IMR-90 (cell line): ENCODE data around the gene MTMR2. TPM values are rescaled to one million over a fixed set of nuclear protein-coding genes. Genes with fewer than 3 reads are reported as not detected.

Source experiments
- ATAC-seq: fragments of 200-7000 bp; cut with Tn5 transposase; 2 replicates; pipeline ENCODE4 v1.9.1; 2020; ENCODE audit warnings: low read depth, mild to moderate bottlenecking, moderate library complexity
- BruUV-seq: library from RNA; stranded (reverse); fragments of 400-500 nt; replicated peaks from 2 replicates; lab custom pipeline; 2021; lab: Mats Ljungman, UMichigan
- CTCF ChIA-PET: fragments of 300-600 bp; formaldehyde crosslinking; extraction: SDS; loops from one replicate; lab custom pipeline; 2021; ENCODE audit warnings: antibody characterized with exemption; lab: Yijun Ruan, JAX
- POLR2A ChIA-PET: fragments of 300-600 bp; sonication (Branson Sonifier 250); formaldehyde crosslinking; loops from one replicate; lab custom pipeline; 2022; ENCODE audit warnings: antibody characterized with exemption; ENCODE audit not compliant: unreplicated experiment; lab: Charles Lee
- DNase-seq: peaks from one replicate; pipeline ENCODE4 v3.0.0; 2013
- H2AFZ ChIP-seq: replicated peaks from 2 replicates; pipeline ENCODE3; 2013; ENCODE audit warnings: low read length, mild to moderate bottlenecking; ENCODE audit not compliant: poor library complexity
- H2AK5ac ChIP-seq: 2 replicates; pipeline ENCODE4 v1.6.1; 2013; ENCODE audit warnings: low read depth, low read length, inconsistent platforms
- H2AK9ac ChIP-seq: replicated peaks from 2 replicates; pipeline ENCODE3; 2013; ENCODE audit warnings: mild to moderate bottlenecking, low read depth, low read length, moderate library complexity; ENCODE audit not compliant: poor library complexity
- H2BK120ac ChIP-seq: 2 replicates; pipeline ENCODE4 v1.6.1; 2013; ENCODE audit warnings: low read depth, low read length, inconsistent platforms
- H2BK15ac ChIP-seq: 3 replicates; pipeline ENCODE4 v1.6.1; 2013; ENCODE audit warnings: low read depth, low read length, inconsistent platforms
- H2BK20ac ChIP-seq: 2 replicates; pipeline ENCODE4 v1.6.1; 2013; ENCODE audit warnings: low read depth, mild to moderate bottlenecking, inconsistent platforms, low read length, moderate library complexity
- H2BK5ac ChIP-seq: 2 replicates; pipeline ENCODE4 v1.6.1; 2013; ENCODE audit warnings: mild to moderate bottlenecking, low read depth, low read length, inconsistent platforms; ENCODE audit not compliant: poor library complexity, severe bottlenecking
- H3K14ac ChIP-seq: replicated peaks from 2 replicates; pipeline ENCODE4 v1.6.1; 2013; ENCODE audit warnings: low read depth, low read length, inconsistent platforms
- H3K18ac ChIP-seq: 2 replicates; pipeline ENCODE4 v1.6.1; 2013; ENCODE audit warnings: low read depth, low read length, control low read depth
- H3K23ac ChIP-seq: 2 replicates; pipeline ENCODE4 v1.6.1; 2013; ENCODE audit warnings: low read depth, low read length, inconsistent platforms
- H3K27ac ChIP-seq: 2 replicates; pipeline ENCODE4 v1.5.1; 2013; ENCODE audit warnings: mild to moderate bottlenecking, control low read depth, low read length; ENCODE audit not compliant: insufficient read depth
- H3K27me3 ChIP-seq: 2 replicates; pipeline ENCODE4 v1.6.1; 2013; ENCODE audit warnings: low read length; ENCODE audit not compliant: control insufficient read depth, insufficient read depth
- H3K36me3 ChIP-seq: 2 replicates; pipeline ENCODE4 v1.6.1; 2013; ENCODE audit warnings: low read length, mixed read lengths; ENCODE audit not compliant: control insufficient read depth, insufficient read depth
- H3K4ac ChIP-seq: 2 replicates; pipeline ENCODE4 v1.6.1; 2013; ENCODE audit warnings: low read depth, low read length, inconsistent platforms
- H3K4me1 ChIP-seq: 2 replicates; pipeline ENCODE4 v1.6.1; 2013; ENCODE audit warnings: low read length, mixed read lengths; ENCODE audit not compliant: control insufficient read depth, insufficient read depth
- H3K4me2 ChIP-seq: 2 replicates; pipeline ENCODE4 v1.6.1; 2013; ENCODE audit warnings: low read depth, mild to moderate bottlenecking, control low read depth, low read length, moderate library complexity
- H3K4me3 ChIP-seq: 2 replicates; pipeline ENCODE4 v1.5.1; 2013; ENCODE audit warnings: low read depth, mild to moderate bottlenecking, control low read depth, low read length, moderate library complexity; ENCODE audit not compliant: insufficient read depth
- H3K56ac ChIP-seq: 2 replicates; pipeline ENCODE4 v1.6.1; 2013; ENCODE audit warnings: low read length, inconsistent platforms; ENCODE audit not compliant: insufficient read depth; ENCODE audit errors: extremely low read depth
- H3K79me1 ChIP-seq, 2 experiments: 2 replicates each; pipeline ENCODE4 v1.6.1; 2013; ENCODE audit warnings: low read length in 2 of 2, inconsistent platforms in 1 of 2, low read depth in 1 of 2
- H3K9ac ChIP-seq: 2 replicates; pipeline ENCODE4 v1.6.1; 2013; ENCODE audit warnings: low read depth, low read length, control low read depth
- H3K9me1 ChIP-seq: 2 replicates; pipeline ENCODE4 v1.6.1; 2013; ENCODE audit warnings: low read length, inconsistent platforms; ENCODE audit not compliant: insufficient read depth
- H3K9me3 ChIP-seq: 2 replicates; pipeline ENCODE4 v1.6.1; 2013; ENCODE audit warnings: low read length; ENCODE audit not compliant: control insufficient read depth, insufficient read depth
- H4K20me1 ChIP-seq: 2 replicates; pipeline ENCODE4 v1.6.1; 2013; ENCODE audit warnings: low read length, inconsistent platforms; ENCODE audit not compliant: insufficient read depth
- H4K5ac ChIP-seq: 2 replicates; pipeline ENCODE4 v1.6.1; 2013; ENCODE audit warnings: mild to moderate bottlenecking, low read depth, low read length, control low read depth
- H4K8ac ChIP-seq, 2 experiments: 2 replicates each; pipeline ENCODE4 v1.6.1; 2013; ENCODE audit warnings: low read depth in 2 of 2, low read length in 2 of 2, control low read depth in 1 of 2, inconsistent platforms in 1 of 2
- H4K91ac ChIP-seq: 2 replicates; pipeline ENCODE4 v1.6.1; 2013; ENCODE audit warnings: low read depth, low read length, inconsistent platforms; ENCODE audit not compliant: insufficient read depth
- BHLHE40 ChIP-seq: fragments of 150-350 bp; IDR thresholded peaks from 2 replicates; pipeline ENCODE4 v1.6.1; 2016; ENCODE audit warnings: mild to moderate bottlenecking, low read depth, low read length
- CEBPB ChIP-seq: IDR thresholded peaks from 2 replicates; pipeline ENCODE4 v1.6.1; 2012; ENCODE audit warnings: low read depth, low read length, improper control_type of control experiment
- CTCF ChIP-seq: conservative IDR thresholded peaks from 2 replicates; pipeline ENCODE4 v1.5.1; 2012; ENCODE audit warnings: mild to moderate bottlenecking, low read depth, low read length, improper control_type of control experiment
- ELK1 ChIP-seq: fragments of 150-350 bp; IDR thresholded peaks from 2 replicates; pipeline ENCODE4 v1.6.1; 2016; ENCODE audit warnings: low read depth, mild to moderate bottlenecking, low read length, moderate library complexity, borderline replicate concordance
- FOS ChIP-seq: fragments of 150-350 bp; IDR thresholded peaks from 2 replicates; pipeline ENCODE4 v1.6.1; 2016; ENCODE audit warnings: low read depth, low read length
- MAFK ChIP-seq: IDR thresholded peaks from 2 replicates; pipeline ENCODE4 v1.6.1; 2012; ENCODE audit warnings: low read depth, low read length, improper control_type of control experiment
- MAZ ChIP-seq: IDR thresholded peaks from 2 replicates; pipeline ENCODE4 v1.6.1; 2012; ENCODE audit warnings: low read depth, mild to moderate bottlenecking, low read length, improper control_type of control experiment, moderate library complexity, borderline replicate concordance
- MXI1 ChIP-seq: IDR thresholded peaks from 2 replicates; pipeline ENCODE4 v1.6.1; 2012; ENCODE audit warnings: low read depth, mild to moderate bottlenecking, low read length, moderate library complexity, borderline replicate concordance
- RFX5 ChIP-seq: IDR thresholded peaks from 2 replicates; pipeline ENCODE4 v1.8.0; 2012; ENCODE audit warnings: low read depth, mild to moderate bottlenecking, low read length, moderate library complexity
- SMC3 ChIP-seq: fragments of 150-350 bp; IDR thresholded peaks from 2 replicates; pipeline ENCODE4 v1.6.1; 2016; ENCODE audit warnings: low read depth, mild to moderate bottlenecking, antibody characterized with exemption, low read length, moderate library complexity
- WGBS, 2 experiments: methylation state at CpG; one replicate each; pipeline versions ENCODE4 v1.1.5 to v1.1.7; 2013; ENCODE audit warnings: missing lambda C conversion rate in 2 of 2; ENCODE audit not compliant: insufficient read length in 1 of 2; ENCODE audit errors: extremely low coverage in 2 of 2; 5-methylcytosine and 5-hydroxymethylcytosine counted together
- dilution Hi-C: fragments of 300-500 bp; cut with HindIII; formaldehyde crosslinking; loops from one replicate; pipeline ENCODE4 v1.14.3; 2018; ENCODE audit warnings: low sequenced_read_pairs; ENCODE audit not compliant: unreplicated experiment
- in situ Hi-C: fragments of 300-500 bp; cut with MboI; formaldehyde crosslinking; loops from 3 replicates; pipeline ENCODE4 v1.14.3; 2019; ENCODE audit warnings: low sequenced_read_pairs, inconsistent platforms, mixed read lengths
- intact Hi-C: fragments of 100-400 bp; cut with micrococcal nuclease; formaldehyde crosslinking; loops from 2 replicates; pipeline ENCODE4 v1.10.0; 2022
- polyA plus RNA-seq, 3 experiments: library from polyadenylated mRNA; depleted of rRNA; stranded (reverse); fragments of >200 nt; gene quantifications; 2 replicates each; pipeline ENCODE4 v1.2.3, GENCODE V29; 2012; ENCODE audit warnings: low replicate concordance in 1 of 3
- total RNA-seq: library from RNA; depleted of rRNA; stranded (reverse); fragments of >200 nt; gene quantifications from 2 replicates; pipeline ENCODE4 v1.2.3, GENCODE V29; 2012

Gene MTMR2
- total and polyA plus RNA-seq, 2 of the 4 experiments (the other 2 are of a cell fraction), result 16.6 to 30.6 TPM

DNA sequence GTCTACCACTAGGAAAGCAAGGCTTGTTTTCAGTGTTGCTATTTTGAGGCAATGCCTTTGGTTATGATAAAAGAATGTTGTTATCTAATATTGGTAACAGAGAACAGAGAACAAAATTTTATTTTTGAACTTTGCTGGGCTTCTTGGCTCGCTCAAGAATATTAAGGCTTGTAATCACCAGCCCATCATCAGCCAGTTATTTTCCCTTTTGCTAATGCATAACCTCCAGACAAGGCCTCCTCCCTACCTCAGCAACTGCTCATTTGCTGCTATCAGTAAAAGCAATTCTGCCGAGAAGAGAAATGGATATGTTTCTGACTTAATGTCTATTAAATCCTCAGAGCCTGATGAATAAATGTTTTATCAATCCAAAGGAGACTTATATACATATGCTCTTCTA, 8.9 kb downstream of the MTMR2 start:
- H3K4me3 ChIP-seq, result no peak overlapping the region
- H4K20me1 ChIP-seq, result peaks cover 8% of the 10 kb centered on the region; the same call in 1 of the 2 replicates
- peaks cover 23 to 58% of the 10 kb centered on the region in 2 experiments for H3K79me1 ChIP-seq
- in situ Hi-C loops (no loop called here), dilution Hi-C loops (no loop called here), intact Hi-C loops (no loop called here)
- no peaks in the 10 kb centered on the region for H3K27me3 ChIP-seq
- H2AK5ac ChIP-seq, result no peak overlapping the region
- TF ChIP-seq CTCF, result no peak
- TF ChIP-seq MAFK, result no peak
- no peak for TF ChIP-seq ELK1
- no peak for TF ChIP-seq BHLHE40
- no peak for TF ChIP-seq MXI1
- TF ChIP-seq SMC3, result no peak
- no peak for TF ChIP-seq FOS
- TF ChIP-seq RFX5, result no peak
- no peak for TF ChIP-seq CEBPB
- no peak for TF ChIP-seq MAZ
- no peak overlapping the region for H3K56ac ChIP-seq
- H2AFZ ChIP-seq, result no peak overlapping the region
- H4K5ac ChIP-seq, result no peak overlapping the region
- WGBS, 2 experiments, result no CpG with 5 or more reads among the region's 2 CpGs
- no peak overlapping the region for H2AK9ac ChIP-seq
- H3K4me1 ChIP-seq, result peaks cover 9% of the 10 kb centered on the region; the same call in 1 of the 2 replicates
- no TSS peak for BruUV-seq
- no peak overlapping the region for H3K18ac ChIP-seq
- H2BK5ac ChIP-seq, result no peak overlapping the region
- H3K23ac ChIP-seq, result no peak overlapping the region
- H3K4ac ChIP-seq, result no peak overlapping the region
- no peaks in the 10 kb centered on the region for H3K36me3 ChIP-seq
- no peak overlapping the region for H3K27ac ChIP-seq
- H2BK20ac ChIP-seq, result no peak overlapping the region
- H3K14ac ChIP-seq, result no peak overlapping the region
- no peak overlapping the region for H3K9ac ChIP-seq
- no peak overlapping the region for H4K91ac ChIP-seq
- POLR2A ChIA-PET, result no interaction called here
- no peak overlapping the region for H3K4me2 ChIP-seq
- H3K9me1 ChIP-seq, result peaks cover 11% of the 10 kb centered on the region
- DNase-seq, result no peak
- ATAC-seq, result no peak
- H2BK15ac ChIP-seq, result no peak overlapping the region
- CTCF ChIA-PET, result interaction anchor here (0.6 kb wide), 1 partner anchor 33 kb away, joined by 4 read pairs; no protein-coding TSS in a partner anchor
- no peak overlapping the region for H2BK120ac ChIP-seq
- no peaks in the 10 kb centered on the region for H3K9me3 ChIP-seq
- no peak overlapping the region for H4K8ac ChIP-seq
